ENCODE results near the gene BPNT1.

DNA sequence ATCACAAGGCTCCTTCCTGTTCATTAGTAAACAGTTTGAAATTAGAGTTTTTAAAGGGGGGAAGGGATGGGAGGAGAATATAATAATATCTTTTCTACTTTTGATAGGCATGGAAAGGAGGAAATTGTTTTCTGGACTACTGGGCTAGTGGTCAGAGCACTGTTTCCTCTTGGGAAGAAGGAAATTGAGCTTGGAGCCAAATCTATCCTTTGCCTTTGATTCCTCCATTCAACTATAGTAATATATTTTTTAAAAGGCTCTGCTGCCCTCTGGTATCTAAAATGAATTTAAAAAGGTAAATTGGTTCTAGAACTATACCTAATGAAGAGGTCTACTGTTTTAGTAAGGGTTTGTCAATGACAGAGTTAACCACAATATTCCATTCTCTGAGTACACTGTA lies 10.2 kb upstream of the BPNT1 start:
- TF ChIP-seq, protein P1, sequence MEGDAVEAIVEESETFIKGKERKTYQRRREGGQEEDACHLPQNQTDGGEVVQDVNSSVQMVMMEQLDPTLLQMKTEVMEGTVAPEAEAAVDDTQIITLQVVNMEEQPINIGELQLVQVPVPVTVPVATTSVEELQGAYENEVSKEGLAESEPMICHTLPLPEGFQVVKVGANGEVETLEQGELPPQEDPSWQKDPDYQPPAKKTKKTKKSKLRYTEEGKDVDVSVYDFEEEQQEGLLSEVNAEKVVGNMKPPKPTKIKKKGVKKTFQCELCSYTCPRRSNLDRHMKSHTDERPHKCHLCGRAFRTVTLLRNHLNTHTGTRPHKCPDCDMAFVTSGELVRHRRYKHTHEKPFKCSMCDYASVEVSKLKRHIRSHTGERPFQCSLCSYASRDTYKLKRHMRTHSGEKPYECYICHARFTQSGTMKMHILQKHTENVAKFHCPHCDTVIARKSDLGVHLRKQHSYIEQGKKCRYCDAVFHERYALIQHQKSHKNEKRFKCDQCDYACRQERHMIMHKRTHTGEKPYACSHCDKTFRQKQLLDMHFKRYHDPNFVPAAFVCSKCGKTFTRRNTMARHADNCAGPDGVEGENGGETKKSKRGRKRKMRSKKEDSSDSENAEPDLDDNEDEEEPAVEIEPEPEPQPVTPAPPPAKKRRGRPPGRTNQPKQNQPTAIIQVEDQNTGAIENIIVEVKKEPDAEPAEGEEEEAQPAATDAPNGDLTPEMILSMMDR (IDR thresholded peaks at IDR 0.05; ENCODE audit: low read depth, low read length, missing input control), result no peak
- TF ChIP-seq, protein P2, sequence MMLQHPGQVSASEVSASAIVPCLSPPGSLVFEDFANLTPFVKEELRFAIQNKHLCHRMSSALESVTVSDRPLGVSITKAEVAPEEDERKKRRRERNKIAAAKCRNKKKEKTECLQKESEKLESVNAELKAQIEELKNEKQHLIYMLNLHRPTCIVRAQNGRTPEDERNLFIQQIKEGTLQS (IDR thresholded peaks at IDR 0.05), result no peak
- TF ChIP-seq HNF4G (IDR thresholded peaks at IDR 0.05), result no peak
- TF ChIP-seq, protein P3, sequence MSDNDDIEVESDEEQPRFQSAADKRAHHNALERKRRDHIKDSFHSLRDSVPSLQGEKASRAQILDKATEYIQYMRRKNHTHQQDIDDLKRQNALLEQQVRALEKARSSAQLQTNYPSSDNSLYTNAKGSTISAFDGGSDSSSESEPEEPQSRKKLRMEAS (IDR thresholded peaks at IDR 0.05), result no peak
- TF ChIP-seq YY1 (IDR thresholded peaks at IDR 0.05), result no peak
